ENCODE results near the gene CEMIP. TPM values are rescaled to one million over a fixed set of nuclear protein-coding genes. Genes with fewer than 3 reads are reported as not detected.

Gene CEMIP
- total and polyA plus RNA-seq, 10 of the 15 experiments (the other 5 are each of a cell fraction or from before 2014, with no cell fraction given): 0.01 to 0.44 (median 0.16) TPM; not detected in 6

GRCh38 chr15:80783260-80783659, 4.1 kb downstream of the CEMIP start:
- no peak for FAIRE-seq
- in situ Hi-C loops (cut with MboI) (no loop called here), intact Hi-C loops (cut with micrococcal nuclease; ENCODE audit: unreplicated experiment) (no loop called here)
- Histone ChIP-seq H3K27me3 (replicated peaks in 1 of 2; ENCODE audit: control insufficient read depth in 2 of 2, insufficient read depth in 2 of 2, low read length in 1 of 2) (peaks cover 17 to 18% of the 10 kb centered on the region in 2 experiments), H3K9me3 (replicated peaks; ENCODE audit: control insufficient read depth, insufficient read depth, low read length) (no peaks in the 10 kb centered on the region), H2AFZ (ENCODE audit: control insufficient read depth, low read depth, low read length) (no peak overlapping the region), H3K36me3 (ENCODE audit: control insufficient read depth in 2 of 2, insufficient read depth in 2 of 2, low read length in 1 of 2) (no peaks in the 10 kb centered on the region), H3K4me3 (no peak overlapping the region), H4K20me1 (ENCODE audit: control insufficient read depth, insufficient read depth) (no peaks in the 10 kb centered on the region), H3K4me1 (ENCODE audit: control insufficient read depth, insufficient read depth, low read length) (no peaks in the 10 kb centered on the region), H3K4me2 (ENCODE audit: control insufficient read depth, insufficient read depth) (no peak overlapping the region), H3K9ac (ENCODE audit: control insufficient read depth, insufficient read depth, low read length) (no peak overlapping the region), H3K79me2 (ENCODE audit: control insufficient read depth, insufficient read depth, low read length) (no peaks in the 10 kb centered on the region), H3K27ac (ENCODE audit: control insufficient read depth, insufficient read depth) (no peak overlapping the region)
- CTCF ChIA-PET: interaction anchor here (1.2 to 1.7 kb wide), 3 partner anchors 186 to 327 kb away, joined by 3 to 7 read pairs (median 3); no protein-coding TSS in a partner anchor
- no TSS peak for BruUV-seq (replicated peaks)
- no peak for DNase-seq (ENCODE audit: low read depth, low spot score)
- RAD21 ChIA-PET (ENCODE audit: unreplicated experiment): interaction anchor here (2.1 kb wide), 1 partner anchor 185 kb away, joined by 8 read pairs; no protein-coding TSS in a partner anchor
- ATAC-seq: no peak
- POLR2A ChIA-PET: no interaction called here
- SMC1A ChIA-PET (ENCODE audit: uncharacterized antibody, unreplicated experiment): interaction anchor here (1.1 kb wide), 1 partner anchor 35 kb away, joined by 4 read pairs; no protein-coding TSS in a partner anchor
- no peak for TF ChIP-seq ETV6 (conservative IDR thresholded peaks at IDR 0.05 in 1 of 2, IDR thresholded peaks at IDR 0.05 in 1 of 2; ENCODE audit: borderline replicate concordance in 1 of 2, low read depth in 1 of 2)
- no peak for TF ChIP-seq BCLAF1 (IDR thresholded peaks at IDR 0.05)
- TF ChIP-seq ZNF207 (IDR thresholded peaks at IDR 0.05; ENCODE audit: borderline replicate concordance): no peak
- no peak for TF ChIP-seq SREBF2 (IDR thresholded peaks at IDR 0.05; ENCODE audit: low read length)
- no peak for TF ChIP-seq CEBPB (IDR thresholded peaks at IDR 0.05; ENCODE audit: borderline replicate concordance in 1 of 2, low read depth in 2 of 2, low read length in 2 of 2)
- no peak for TF ChIP-seq TAF1 (IDR thresholded peaks at IDR 0.05; ENCODE audit: borderline replicate concordance, low read depth, low read length)
- TF ChIP-seq EED (IDR thresholded peaks at IDR 0.05; ENCODE audit: low read depth): no peak
- no peak for TF ChIP-seq MEF2A (IDR thresholded peaks at IDR 0.05; ENCODE audit: insufficient read depth, low read depth, low read length)
- no peak for TF ChIP-seq PRDM15 (CRISPR knock-in tag; IDR thresholded peaks at IDR 0.05)
- no peak for TF ChIP-seq NR2F1 (conservative IDR thresholded peaks at IDR 0.05)
- TF ChIP-seq SMAD5 (IDR thresholded peaks at IDR 0.05; ENCODE audit: low read depth): no peak
- TF ChIP-seq REST (IDR thresholded peaks at IDR 0.05; ENCODE audit: low read depth, low read length): no peak
- no peak for TF ChIP-seq MTA3 (IDR thresholded peaks at IDR 0.05; ENCODE audit: borderline replicate concordance, low read length)

Data from GM12878 (cell line).